Non-pigmented ciliary epithelial cell (primary cell): ENCODE measurements around the gene RAD9A.

ENCODE experiments used
- DNase-seq: peaks from one replicate; pipeline ENCODE4 v3.0.0-alpha.2; 2010; ENCODE audit warnings: low read depth

RAD9A gene

DNA sequence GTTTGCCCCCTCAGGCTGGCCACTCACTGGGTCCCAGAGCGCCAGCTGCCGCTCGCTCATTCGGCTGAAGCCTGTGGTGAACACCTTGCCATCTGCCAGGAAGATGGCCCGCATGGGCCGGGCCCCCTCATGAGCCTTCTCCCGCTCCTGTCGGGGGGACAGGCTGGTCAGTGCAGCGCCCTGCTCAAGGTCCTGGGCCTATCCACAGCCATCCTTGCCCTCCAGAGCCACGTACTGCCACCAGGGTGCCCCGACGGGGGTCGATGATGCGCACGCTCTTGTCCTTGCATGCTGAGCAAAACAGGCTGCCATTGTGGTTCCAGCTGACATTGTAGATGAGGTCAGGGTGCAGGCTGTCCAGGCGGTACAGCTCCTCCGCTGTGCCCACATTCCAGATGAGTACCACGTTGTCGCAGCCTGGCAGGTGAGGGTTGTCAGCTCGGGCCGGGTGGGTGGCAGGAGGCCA, 49.3 kb downstream of the RAD9A start:
- DNase-seq = no peak

DNA sequence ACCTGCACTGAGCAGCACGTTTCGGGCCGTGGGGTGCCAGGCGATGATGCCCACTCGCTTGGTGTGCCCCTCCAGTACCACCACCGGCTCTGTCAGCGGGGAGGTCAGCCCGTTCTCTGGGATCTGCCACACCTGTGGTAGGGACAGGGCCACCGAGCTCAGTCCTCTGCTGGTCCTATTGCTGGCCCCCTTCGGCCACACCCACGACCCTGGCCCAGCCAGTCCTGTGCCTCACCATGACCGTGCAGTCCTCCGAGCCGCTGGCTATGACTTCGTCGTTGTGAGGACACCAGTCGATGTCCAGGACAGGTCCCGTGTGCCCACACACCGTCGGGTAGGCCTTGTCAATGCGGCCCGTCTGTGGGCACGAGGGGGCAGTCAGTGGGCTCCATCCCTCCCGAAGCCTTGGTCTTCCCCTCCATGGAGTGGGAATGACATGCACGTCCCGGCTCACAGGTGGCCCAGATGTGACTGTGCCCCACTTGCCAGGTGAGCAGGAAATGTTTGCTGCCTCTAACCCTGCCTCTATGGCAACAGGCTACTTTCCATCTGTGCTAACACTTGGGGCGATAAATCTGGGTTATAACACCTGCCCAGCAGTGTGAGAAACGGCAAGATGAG, 50.1 kb downstream of the RAD9A start:
- no peak for DNase-seq

DNA sequence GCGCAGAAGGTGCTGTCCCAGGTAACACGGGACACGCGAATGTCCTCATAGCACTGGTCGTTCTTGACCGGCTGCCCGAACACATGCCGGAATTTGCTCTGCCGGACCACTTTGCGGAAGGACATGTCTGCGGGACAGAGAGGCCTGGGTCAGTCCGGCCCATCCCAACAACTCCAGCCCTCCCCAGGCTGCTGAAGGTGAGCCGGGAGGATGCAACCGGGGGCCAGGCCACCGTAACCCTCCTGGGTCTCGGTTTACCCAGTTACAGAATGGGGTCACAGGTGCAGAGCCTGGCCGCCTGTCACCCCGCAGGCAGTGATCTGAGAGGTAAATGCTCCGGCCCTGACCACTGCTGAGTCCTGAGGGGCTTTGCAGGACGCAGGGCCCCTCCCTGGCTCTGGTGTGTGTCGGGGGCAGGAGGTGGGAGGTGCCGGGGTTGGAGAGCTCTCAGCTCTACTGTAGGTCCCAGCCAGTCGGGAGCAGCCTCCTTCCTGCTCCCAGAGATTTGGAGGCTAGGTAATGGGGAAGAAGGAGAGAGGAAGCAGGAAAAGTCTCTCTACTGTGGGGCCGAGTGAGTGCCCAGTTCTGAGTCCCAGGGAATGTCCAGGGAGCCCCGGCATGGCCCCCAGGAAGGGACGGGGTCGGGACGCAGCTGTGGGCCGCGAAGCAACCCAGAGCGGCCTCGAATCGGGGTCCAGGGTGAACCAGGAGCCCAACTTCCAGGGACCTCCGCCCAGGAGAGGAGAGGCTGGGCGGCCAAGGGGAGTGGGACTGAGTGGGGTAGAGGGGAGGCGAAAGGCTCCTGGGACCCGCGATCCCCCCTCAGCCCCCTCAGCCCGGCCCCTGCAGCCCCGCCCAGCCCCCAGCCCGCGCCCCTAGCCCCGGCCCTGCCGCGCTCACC, 51.0 kb downstream of the RAD9A start:
- no peak for DNase-seq

DNA sequence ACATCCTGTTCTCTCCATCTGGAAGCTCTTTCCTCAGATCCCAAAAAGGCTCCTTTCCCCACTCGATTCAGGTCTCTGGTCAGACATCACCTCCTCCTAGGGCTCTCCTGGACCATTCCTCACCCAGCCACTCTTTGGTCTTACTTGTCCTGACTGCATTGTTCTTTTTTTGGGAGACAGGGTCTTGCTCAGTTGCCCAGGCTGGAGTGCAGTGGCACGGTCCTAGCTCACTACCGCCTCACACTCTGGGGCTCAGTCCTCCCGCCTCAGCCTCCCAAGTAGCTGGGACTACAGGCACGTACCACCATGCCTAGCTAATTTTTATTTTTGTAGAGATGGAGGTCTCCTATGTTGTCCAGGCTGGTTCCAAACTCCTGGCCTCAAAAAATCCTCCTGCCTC, 53.7 kb downstream of the RAD9A start:
- no peak for DNase-seq
